ENCODE results near the gene VASP. TPM values are rescaled to one million over a fixed set of nuclear protein-coding genes. Genes with fewer than 3 reads are reported as not detected.
A peak's percentile ranks its signal among the peaks of the same experiment; 100 is the strongest.

The VASP gene
- total and polyA plus RNA-seq, 9 of the 15 experiments (the other 6 are each of a cell fraction or from before 2014, with no cell fraction given): 16.7 to 261 (median 112) TPM

GRCh38 chr19:45475537-45476291 is 31.6 kb upstream of the VASP start:
- FAIRE-seq: no peak
- no TSS peak for BruUV-seq (replicated peaks)
- TF ChIP-seq NR2C2 (CRISPR knock-in tag; IDR thresholded peaks at IDR 0.05): no peak
- TF ChIP-seq NR2C2 (tag; IDR thresholded peaks at IDR 0.05): no peak
- TF ChIP-seq ARID3B (CRISPR knock-in tag; IDR thresholded peaks at IDR 0.05; ENCODE audit: borderline replicate concordance): no peak
- TF ChIP-seq MYBL2 (IDR thresholded peaks at IDR 0.05; ENCODE audit: low read depth): no peak
- no peak for TF ChIP-seq MYBL2 (CRISPR knock-in tag; IDR thresholded peaks at IDR 0.05; ENCODE audit: borderline replicate concordance)
- no peak for TF ChIP-seq TEAD1 (CRISPR knock-in tag; IDR thresholded peaks at IDR 0.05)
- no peak for TF ChIP-seq FOXO4 (CRISPR knock-in tag; IDR thresholded peaks at IDR 0.05)
- no peak for TF ChIP-seq ATF6 (CRISPR knock-in tag; IDR thresholded peaks at IDR 0.05)
- no peak for TF ChIP-seq ARID1B (IDR thresholded peaks at IDR 0.05)
- TF ChIP-seq CEBPG (CRISPR knock-in tag; IDR thresholded peaks at IDR 0.05): peak; percentile 18; the same call in 1 of the 2 replicates
- TF ChIP-seq CEBPG (tag; conservative IDR thresholded peaks at IDR 0.05 in 1 of 2, IDR thresholded peaks at IDR 0.05 in 1 of 2): no peak
- no peak for TF ChIP-seq BCLAF1 (IDR thresholded peaks at IDR 0.05; ENCODE audit: borderline replicate concordance in 1 of 2, control insufficient read depth in 1 of 2, low read depth in 2 of 2, low read length in 1 of 2)

More at GRCh38 chr19:45475537-45476291, 31.6 kb upstream of the VASP start:
- Histone ChIP-seq H3K4me2 (ENCODE audit: insufficient read depth, low read length) (no peak overlapping the region), H3K4me3 (no peak overlapping the region), H3K27ac (ENCODE audit: extremely low read depth, low read depth, low read length) (no peak overlapping the region), H3K4me1 (replicated peaks in 1 of 2; ENCODE audit: control insufficient read depth in 2 of 2, insufficient read depth in 2 of 2, low read length in 2 of 2) (peaks cover 10 to 17% of the 10 kb centered on the region in 2 experiments; a peak in 4 of 5 replicates), H3K27me3 (ENCODE audit: control insufficient read depth in 2 of 2, insufficient read depth in 2 of 2, low read length in 2 of 2) (no peaks in the 10 kb centered on the region), H2AFZ (ENCODE audit: low read depth, low read length) (no peak overlapping the region), H3K36me3 (ENCODE audit: control insufficient read depth, insufficient read depth, low read length) (no peaks in the 10 kb centered on the region), H3K79me2 (ENCODE audit: control insufficient read depth, insufficient read depth, low read length) (no peaks in the 10 kb centered on the region), H3K9ac (ENCODE audit: insufficient read depth in 1 of 2, low read depth in 2 of 2, low read length in 2 of 2) (no peak overlapping the region), H3K9me1 (ENCODE audit: control insufficient read depth, insufficient read depth, low read length) (no peaks in the 10 kb centered on the region), H3K9me3 (replicated peaks; ENCODE audit: control insufficient read depth, insufficient read depth, low read depth, low read length) (no peaks in the 10 kb centered on the region), H4K20me1 (replicated peaks; ENCODE audit: control insufficient read depth, insufficient read depth, low read length) (no peaks in the 10 kb centered on the region)
- in situ Hi-C loops (cut with MboI): loop anchor here (5.0 kb wide), 1 partner anchor 33 kb away; no protein-coding TSS in a partner anchor
- ChIA-PET POLR2A (interaction anchor here (0.6 kb wide), 1 partner anchor 69 kb away, joined by 3 read pairs; no protein-coding TSS in a partner anchor), CTCF (ENCODE audit: low intra/inter-chr PET ratio) (interaction anchor here (4.8 to 6.9 kb wide), 2 partner anchors 35 to 48 kb away, joined by 85 to 179 read pairs; no protein-coding TSS in a partner anchor)
- 60% methylated on average over 6 of the region's 6 CpGs for whole genome bisulfite sequencing (ENCODE audit: insufficient coverage, low coverage, missing lambda C conversion rate)
- no peak for DNase-seq (ENCODE audit: extremely low read depth in 1 of 4, low spot score in 3 of 4)
- intact Hi-C loops (cut with micrococcal nuclease): no loop called here
- ATAC-seq: no peak

Data from K562 (cell line).